NCI-H1694 treated with DMSO at 0.1 percent for 48 hours (cell line): ENCODE data around the gene SERPINB4.
"Not testable (repeated sequence)": the region's sequence is repeated elsewhere in the genome, so short reads cannot be mapped to it uniquely, and the experiment has no call there.

Experiments
- DNase-seq: peaks from one replicate; lab custom pipeline; 2025; lab: John Stamatoyannopoulos, UW

SERPINB4 gene

GRCh38 chr18:63644142-63644541 is at the start of gene SERPINB4:
Gene SERPINB4, minus strand, starts transcription at chr18:63644256. Its CDS starts 679 bp downstream, at chr18:63643577.
- not testable (repeated sequence) for DNase-seq

DNA sequence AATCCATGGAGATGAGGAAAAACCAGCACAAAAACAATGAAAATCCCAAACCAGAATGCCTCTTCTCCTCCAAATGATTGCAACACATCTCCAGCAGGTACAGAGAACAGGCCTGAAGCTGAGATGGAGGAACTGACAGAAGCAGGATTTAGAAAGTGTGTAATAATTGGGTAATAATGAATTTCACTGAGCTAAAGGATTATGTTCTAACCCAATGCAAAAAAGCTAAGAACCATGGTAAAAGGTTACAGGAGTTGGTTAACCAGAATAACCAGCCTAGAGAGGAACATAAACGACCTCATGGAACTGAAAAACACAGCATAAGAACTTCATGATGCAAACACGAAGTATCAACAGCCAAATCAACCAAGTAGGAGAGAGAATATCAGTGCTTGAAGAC is 45.0 kb upstream of the SERPINB4 start:
- DNase-seq = no peak

- no peak for DNase-seq
These were observed 42.8 kb upstream of the SERPINB4 start for GRCh38 chr18:63686871-63687270.

- DNase-seq = no peak
These were observed 40.7 kb upstream of the SERPINB4 start for GRCh38 chr18:63684718-63685117.

- DNase-seq = no peak
These were observed 39.8 kb upstream of the SERPINB4 start for GRCh38 chr18:63683890-63684289.

DNA sequence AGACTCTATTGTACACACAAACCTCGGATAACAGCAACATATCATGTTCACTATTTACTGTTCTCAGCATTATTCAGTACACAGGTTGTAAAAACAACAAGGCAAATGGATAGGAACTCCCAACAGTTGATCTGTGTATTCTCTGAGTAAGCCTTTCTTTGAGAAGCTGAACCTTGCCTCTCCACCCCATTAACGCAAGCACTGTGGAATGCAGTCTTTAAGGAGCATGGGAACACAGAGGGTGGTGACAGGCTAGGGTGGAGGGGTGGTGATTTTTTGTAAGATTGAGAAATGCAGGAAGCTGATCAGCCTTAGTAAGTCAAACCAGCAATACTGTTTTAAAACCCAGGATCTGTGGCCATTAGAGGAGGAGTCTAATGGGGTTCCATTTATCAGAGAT is 39.1 kb upstream of the SERPINB4 start:
- no peak for DNase-seq

- DNase-seq = no peak
These were observed 37.6 kb upstream of the SERPINB4 start for GRCh38 chr18:63681449-63682340.

GRCh38 chr18:63679820-63680606 is 36.0 kb upstream of the SERPINB4 start:
- no peak for DNase-seq

GRCh38 chr18:63677500-63678225 is 33.6 kb upstream of the SERPINB4 start:
- no peak for DNase-seq

- no peak for DNase-seq
These were observed 32.7 kb upstream of the SERPINB4 start for GRCh38 chr18:63676526-63677323.

DNA sequence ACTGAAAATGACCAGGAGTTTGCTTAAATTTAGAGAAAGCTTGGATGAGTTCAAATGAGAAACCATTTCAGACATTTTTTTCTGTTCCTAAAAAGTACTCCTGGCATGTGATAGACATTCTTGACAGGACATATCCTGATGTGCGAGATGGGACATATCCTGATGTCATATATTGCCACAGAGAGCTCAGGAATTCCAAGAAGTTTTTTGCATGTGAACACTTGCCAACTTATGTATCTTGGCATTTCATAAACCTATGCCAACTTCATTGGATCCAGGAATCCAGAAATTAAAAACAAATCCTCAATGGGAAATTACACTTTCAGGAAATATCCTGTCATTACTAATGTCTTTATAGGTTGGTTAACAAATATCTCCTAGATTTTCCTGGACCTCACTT is 20.5 kb upstream of the SERPINB4 start:
- no peak for DNase-seq

DNA sequence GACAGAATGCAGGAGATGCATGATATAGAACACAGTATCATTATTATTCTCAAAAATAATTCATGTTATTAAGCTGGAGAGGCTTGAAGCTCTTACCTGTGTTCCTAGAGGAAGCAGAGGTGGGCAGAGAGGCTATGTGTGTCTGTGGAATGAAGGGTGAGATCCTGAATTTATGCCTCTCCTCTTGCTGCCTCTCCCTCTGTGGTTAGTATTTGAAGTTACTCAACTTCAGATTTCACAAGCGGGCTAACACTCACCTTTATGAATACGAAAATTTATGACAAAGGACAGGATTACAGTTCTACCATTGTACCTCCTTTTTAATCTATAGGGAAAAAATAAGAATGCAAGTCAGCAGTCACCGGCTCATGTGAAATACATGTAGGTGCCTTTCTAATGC is 17.7 kb upstream of the SERPINB4 start, which contains the start of gene SERPINB3:
TSS of gene SERPINB3 (minus strand) at position 144 of the 400 bp plus-strand sequence. CDS start 677 bp downstream, outside the sequence.
- DNase-seq = not testable (repeated sequence)

- DNase-seq = not testable (repeated sequence)
These were observed 14.9 kb upstream of the SERPINB4 start for GRCh38 chr18:63658920-63659319.

DNA sequence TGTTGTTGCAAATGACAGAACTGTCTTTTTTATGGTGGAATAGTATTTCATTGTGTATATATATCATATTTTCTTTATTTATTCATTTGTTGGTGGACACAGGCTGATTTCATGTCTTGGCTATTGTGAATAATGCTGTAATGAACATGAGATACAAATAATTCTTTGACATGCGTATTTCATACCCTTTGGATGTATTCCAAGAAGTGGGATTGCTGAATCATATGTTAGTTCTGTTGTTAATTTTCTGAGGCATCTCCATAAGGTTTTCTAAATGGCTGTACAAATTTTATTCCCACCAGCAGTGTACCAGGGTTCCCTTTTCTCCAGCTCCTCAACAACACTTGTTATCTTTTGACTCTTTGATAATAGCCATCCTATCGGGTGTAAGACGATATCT is 6.2 kb upstream of the SERPINB4 start:
- DNase-seq = not testable (repeated sequence)

DNA sequence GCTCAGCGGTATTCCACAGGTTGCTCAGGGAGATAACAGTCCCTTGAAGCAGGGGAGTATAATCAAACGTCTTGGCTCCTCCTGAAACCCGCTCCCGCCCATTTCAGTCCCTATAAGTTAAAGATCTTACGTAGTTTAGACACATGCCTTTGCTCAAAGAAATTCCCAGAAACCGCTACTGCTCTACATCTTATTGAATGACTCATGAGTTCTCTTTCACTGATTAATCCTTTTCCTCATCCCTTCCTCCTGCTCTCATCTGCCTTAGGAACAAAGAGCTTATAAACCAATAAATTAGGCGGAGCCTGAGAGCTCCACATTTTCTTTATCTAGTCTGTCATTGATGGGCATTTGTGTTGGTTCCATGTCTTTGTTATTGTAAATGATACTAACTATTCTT is 4.2 kb upstream of the SERPINB4 start:
- DNase-seq = no peak

DNA sequence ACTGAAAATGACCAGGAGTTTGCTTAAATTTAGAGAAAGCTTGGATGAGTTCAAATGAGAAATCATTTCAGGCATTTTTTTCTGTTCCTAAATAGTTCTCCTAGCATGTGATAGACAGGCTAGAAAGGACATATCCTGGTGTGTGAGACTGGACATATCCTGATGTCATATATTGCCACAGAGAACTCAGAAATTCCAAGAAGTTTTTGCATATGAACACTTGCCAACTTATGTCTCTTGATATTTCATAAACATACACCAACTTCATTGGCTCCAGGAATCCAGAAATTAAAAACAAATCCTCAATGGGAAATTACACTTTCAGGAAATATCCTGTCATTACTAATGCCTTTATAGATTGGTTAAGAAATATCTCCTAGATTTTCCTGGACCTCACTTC is 2.9 kb upstream of the SERPINB4 start:
- DNase-seq = no peak

DNA sequence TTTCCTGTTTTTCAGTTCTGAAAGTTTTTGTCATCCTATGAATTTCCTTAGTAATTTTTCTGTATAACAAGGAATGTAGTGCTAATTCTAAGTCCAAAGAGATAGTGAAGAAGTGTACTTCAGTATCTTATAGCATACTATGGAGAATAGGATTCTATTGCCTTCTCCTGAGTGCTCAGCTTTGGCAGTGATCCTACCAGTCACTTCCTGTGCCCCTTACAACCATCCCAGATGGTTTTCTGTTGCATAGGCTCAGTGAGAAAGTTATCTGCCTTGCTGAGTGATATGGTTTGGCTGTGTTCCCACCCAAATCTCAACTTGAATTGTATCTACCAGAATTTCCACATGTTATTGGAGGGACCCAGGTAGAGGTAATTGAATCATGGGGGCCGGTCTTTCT is 638 bp upstream of the SERPINB4 start:
- not testable (repeated sequence) for DNase-seq

GRCh38 chr18:63642668-63643356 is 1.2 kb downstream of the SERPINB4 start:
- not testable (repeated sequence) for DNase-seq

DNA sequence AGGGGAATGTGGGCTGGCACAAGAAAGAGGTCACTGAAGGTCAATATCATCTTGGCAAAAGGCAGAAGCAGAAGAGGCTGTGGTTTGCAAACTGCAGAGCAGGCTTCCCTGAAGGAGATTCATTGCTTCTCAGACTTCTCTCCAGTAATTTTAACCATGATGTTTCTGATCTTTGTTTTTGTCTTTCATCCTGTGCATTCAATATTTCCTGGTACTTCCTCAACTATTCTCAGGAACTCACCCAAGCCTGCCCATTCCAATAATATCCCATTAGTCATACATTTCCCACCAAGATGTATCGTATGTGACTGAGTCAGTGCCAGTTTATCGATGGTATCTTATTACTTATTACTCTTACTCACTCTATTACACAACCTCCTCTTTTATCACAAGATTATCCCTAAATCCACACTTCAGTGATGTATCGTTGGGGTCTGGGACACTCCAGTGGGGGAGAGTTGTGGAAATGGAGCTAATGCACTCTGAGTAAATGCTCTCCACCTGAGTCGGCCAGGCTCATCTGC is 2.8 kb downstream of the SERPINB4 start:
- DNase-seq = not testable (repeated sequence)

DNA sequence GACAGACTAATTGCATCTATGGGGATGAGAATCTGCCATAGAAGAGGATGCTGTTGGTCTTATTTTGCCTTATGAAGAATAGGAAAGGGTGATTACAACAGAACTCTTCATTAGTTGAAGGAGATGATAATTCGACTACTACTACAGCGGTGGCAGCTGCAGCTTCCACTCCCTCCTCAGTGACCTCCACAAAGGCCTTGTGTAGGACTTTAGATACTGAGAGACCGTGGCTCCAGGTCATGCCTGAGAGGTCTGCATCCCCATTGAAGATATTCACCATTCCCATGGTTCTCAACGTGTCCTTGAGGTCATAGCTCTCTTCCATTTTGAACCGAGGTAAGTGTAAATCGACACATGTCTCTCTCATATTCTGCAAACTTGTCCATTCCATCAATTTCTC is 6.4 kb downstream of the SERPINB4 start:
- DNase-seq = no peak
